ENCODE measurements around the gene SCAF1.

- TF ChIP-seq CTCF (IDR thresholded peaks at IDR 0.05) (no peak), POLR2A (IDR thresholded peaks at IDR 0.05; ENCODE audit: low read depth) (no peak), EP300 (IDR thresholded peaks at IDR 0.05) (no peak), POLR2AphosphoS5 (IDR thresholded peaks at IDR 0.05) (no peak)
Measured at GRCh38 chr19:49691243-49692146, 49.5 kb downstream of the SCAF1 start.

All from esophagus muscularis mucosa (tissue), 4 donors.